HG03095 (cell line): ENCODE results near the gene ZNF761.

ENCODE experiments used
- ATAC-seq: cut with Tn5 transposase; IDR thresholded peaks from one replicate; pipeline ENCODE4 v1.9.1; 2021; ENCODE audit warnings: moderate library complexity; ENCODE audit not compliant: unreplicated experiment

Gene ZNF761

GRCh38 chr19:53506728-53507127 lies 74.9 kb downstream of the ZNF761 start:
- no peak for ATAC-seq
